Adrenal gland (tissue), 5 donors: ENCODE measurements around the gene QSOX2.

ENCODE experiments used
- POLR2A ChIP-seq, 2 donors: fragments of 450-650 bp; IDR thresholded peaks; one replicate each; pipeline ENCODE4 v1.6.1; 2017; ENCODE audit warnings: antibody characterized with exemption in 2 of 2, mild to moderate bottlenecking in 2 of 2, moderate library complexity in 1 of 2
- TF ChIP-seq, protein P1 (sequence below), 6 experiments: fragments of 450-650 bp in 4 of 6; fragments of 200-600 bp in 2 of 6; sonication (generic) in 1 of 6; IDR thresholded peaks; 1 replicate in 5 of 6; 2 replicates in 1 of 6; pipeline versions ENCODE4 v1.5.1 to v1.8.0; 2016 to 2021; ENCODE audit warnings: antibody characterized with exemption in 6 of 6, mild to moderate bottlenecking in 2 of 6, moderate library complexity in 1 of 6
- donor health status: DM: no; HTN: no; CAD: no.

DNA sequence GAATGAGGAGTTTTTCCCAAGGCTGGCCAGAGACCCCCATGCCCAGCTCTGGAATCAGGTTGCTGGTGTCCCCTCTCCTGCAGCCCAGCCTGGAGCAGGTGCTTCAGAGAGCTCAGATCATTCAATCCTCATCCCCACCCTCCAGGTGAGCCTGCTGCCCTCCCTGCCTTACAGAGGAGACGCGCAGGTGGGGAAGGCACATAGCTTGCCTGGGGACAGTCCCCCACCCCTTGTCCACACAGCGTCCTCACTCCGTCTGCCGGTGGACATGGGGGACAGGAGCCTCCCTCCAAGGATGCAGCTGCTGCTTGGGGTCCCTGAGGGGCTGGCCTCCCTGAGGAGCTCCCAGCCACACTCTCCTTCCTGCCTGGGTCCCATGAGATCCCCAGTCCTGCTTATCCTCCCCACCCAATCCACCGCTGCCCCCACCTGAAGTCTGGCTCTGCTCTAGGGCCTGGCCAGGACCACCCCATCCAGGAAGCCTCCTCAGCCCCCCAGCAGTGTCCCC lies 17.1 kb upstream of the QSOX2 start:
- TF ChIP-seq, protein P1, sequence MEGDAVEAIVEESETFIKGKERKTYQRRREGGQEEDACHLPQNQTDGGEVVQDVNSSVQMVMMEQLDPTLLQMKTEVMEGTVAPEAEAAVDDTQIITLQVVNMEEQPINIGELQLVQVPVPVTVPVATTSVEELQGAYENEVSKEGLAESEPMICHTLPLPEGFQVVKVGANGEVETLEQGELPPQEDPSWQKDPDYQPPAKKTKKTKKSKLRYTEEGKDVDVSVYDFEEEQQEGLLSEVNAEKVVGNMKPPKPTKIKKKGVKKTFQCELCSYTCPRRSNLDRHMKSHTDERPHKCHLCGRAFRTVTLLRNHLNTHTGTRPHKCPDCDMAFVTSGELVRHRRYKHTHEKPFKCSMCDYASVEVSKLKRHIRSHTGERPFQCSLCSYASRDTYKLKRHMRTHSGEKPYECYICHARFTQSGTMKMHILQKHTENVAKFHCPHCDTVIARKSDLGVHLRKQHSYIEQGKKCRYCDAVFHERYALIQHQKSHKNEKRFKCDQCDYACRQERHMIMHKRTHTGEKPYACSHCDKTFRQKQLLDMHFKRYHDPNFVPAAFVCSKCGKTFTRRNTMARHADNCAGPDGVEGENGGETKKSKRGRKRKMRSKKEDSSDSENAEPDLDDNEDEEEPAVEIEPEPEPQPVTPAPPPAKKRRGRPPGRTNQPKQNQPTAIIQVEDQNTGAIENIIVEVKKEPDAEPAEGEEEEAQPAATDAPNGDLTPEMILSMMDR (IDR thresholded peaks at IDR 0.05), result no peak
- TF ChIP-seq POLR2A (IDR thresholded peaks at IDR 0.05), result no peak
